Measurements from ENCODE around the gene SMIM15.

SMIM15 gene

DNA sequence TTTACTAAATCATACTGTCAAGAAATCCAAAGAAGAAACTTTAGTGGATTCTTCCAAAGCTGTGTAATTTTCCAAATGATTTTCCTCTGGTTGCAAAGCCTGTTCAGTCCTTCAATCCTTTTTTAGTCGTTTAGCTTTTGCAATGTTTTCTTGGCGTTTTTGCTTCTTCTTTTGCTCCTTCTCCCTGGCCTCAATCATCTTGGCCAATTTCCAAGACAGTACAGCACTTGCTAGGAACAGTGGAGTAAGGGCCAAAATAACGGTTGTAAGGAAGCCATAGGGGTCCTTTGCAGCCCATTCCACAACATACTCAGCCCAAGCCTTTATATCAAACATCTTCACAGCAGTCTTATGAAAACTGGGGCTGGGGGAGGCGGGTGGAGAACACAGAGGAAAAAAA, 2.4 kb downstream of the SMIM15 start:
- peak; percentile 61 for DNase-seq (ENCODE audit: low spot score)

DNA sequence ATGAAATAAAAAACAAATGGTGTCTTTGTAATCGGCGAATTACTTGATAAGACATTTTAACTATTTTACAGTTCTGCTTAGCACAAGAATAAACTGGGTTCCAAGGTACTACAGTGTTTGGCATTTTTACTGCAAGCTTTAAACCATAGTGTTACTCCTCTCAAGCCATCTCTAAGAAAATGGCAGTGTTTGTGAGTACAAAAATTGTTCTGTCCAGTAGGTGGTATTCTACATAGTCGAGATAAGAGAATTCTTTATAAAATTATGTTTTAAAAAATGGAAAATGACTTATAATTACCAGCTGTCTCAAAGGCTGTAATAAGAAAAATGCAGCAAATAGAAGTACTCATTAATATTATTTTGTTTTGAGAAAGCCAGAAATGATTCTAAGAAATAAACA, 3.2 kb downstream of the SMIM15 start:
- DNase-seq (ENCODE audit: low spot score): peak; percentile 60

DNA sequence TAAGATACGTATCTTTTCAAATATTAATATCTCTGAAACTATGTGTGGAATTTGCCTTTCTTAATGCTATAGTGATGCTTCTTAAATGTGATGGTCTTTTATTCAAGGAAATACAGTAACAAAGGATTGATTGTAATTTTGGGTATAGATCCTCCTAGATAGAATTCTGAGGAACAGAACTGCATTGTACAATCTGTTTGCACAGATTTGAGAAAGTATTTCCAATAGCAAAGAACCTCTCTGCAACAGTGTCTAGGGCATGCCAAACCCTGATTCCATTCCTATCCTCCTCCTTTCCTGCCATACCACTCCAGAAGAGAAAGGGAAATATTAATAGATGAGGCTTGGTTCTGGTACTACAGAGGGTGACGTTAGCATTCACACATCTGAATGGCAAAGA, 10.4 kb downstream of the SMIM15 start:
- no peak for DNase-seq (ENCODE audit: low spot score)

DNA sequence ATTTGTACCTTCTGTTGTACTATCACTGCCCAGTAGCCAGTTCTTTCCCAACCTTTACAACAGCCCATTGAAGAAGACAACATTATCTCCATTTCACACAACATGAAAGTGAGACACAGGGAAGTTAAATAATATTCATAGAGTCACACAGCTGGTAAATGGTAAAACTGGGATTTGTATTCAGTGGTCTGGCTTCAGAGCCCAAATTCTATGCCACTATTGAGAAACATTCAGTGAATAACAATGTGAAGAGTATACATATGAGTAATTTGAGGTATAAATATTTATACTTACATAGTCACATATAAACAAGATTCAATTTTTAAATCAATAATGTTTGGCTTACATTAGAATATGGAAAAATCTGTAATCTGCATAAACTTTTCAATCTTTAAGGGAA, 13.8 kb downstream of the SMIM15 start:
- DNase-seq (ENCODE audit: low spot score): no peak

DNA sequence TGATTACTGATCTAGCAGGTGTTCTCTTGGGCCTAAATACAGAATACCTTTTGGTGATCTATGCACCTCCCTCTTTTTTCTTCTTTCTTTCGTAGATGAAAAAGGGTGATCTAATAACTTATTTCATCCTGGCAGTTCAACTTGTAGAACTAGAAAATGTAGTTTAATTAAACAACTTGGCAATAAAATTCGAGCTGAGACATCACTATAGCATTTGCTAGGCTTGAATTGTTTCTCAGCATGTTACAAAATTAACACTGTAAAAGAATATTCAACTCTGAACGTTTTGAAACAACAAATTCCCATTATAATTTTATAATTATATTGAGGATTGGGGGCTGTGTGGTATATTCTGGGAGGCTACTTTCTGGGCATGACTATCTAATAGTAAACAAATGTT, 19.5 kb downstream of the SMIM15 start:
- no peak for DNase-seq (ENCODE audit: low spot score)

DNA sequence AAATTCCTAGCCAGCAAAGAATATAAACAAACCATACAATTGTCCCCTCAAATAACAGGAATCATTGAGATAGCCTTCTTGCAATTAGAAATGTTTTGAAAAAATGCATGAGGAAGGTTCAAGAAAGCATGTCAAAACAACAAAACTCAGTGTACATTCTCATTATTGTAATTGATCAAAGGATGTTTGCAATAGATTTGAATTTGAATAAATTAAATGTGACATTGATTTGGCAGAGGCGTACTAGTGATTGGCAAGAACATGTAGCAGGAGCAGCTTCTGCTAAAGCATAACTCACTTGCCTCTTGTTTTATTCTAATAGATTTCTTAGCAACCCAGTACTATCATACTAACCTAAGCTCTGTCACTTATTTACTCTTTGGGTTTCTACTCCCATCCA, 19.9 kb downstream of the SMIM15 start:
- no peak for DNase-seq (ENCODE audit: low spot score)

DNA sequence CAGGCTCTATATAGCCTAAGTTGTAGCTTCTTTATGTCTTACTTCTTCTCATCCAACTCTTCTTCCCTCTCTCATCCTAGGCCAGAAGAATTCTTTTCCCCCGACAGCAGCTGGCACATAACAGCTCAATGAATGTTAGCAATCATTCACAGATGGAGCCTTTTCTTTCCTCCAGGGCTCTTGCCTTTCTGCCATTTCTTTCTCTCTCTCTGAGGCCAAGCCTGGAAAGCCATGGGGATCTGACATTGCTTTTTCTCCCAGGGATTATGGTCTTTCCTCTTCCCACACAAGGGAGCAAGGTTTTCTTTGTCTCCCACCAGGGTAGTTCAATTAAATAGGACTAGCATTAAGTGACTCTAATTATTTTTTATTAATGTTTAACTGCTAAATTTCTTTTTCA, 20.5 kb downstream of the SMIM15 start:
- no peak for DNase-seq (ENCODE audit: low spot score)

DNA sequence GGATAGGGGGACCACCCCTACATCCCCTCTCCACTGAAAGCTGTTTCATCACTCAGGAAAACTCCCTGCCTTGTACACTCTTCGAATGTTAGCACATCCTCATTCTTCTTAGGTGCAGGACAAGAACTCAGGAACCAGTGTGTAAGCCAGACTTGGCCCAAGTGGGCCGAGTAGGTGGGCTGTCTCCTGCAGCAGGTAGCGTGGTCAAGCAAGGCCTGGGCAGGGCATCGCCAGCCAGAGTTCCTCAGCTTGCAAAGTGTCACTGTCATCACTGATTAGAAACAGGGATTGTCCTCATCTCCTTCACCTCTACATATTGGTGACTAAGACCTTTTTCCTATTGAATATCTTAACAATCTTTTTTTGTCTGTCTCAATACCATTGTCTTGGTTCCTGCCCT, 22.3 kb downstream of the SMIM15 start:
- DNase-seq (ENCODE audit: low spot score): no peak

DNA sequence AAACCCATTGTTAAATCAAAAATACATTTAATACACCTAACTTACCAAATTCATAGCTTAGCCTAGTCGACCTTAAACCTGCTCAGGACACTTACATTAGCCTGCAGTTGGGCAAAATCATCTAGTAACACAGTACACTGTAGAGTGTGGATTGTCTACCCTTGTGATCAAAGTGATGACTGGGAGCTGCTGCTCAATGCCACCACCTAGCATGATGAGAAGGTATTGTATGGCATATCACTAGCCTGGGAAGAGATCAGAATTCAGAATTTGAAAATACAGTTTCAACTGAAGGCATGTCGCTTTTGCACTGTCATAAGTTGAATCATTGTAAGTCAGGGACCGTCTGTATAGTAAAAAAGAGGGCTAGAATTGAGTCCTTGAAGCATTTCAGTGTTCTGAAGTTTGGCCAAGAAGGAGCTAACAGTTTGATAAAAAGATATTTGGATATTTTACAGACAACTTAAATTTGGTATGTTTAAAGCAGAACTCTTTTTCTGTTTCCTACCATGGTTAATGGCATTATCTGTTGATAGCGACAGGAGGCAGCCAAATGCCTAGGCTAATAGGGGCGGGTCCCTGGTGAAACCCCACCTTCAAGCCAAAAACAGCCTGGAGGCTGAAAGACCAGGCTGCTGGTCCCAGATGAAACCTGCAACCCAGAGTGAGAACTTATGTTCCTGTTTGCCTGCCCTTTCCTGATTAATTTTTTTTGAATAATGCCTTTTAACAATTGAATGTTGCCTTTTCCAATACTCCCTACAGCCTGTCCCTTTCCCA, 23.0 kb downstream of the SMIM15 start:
- peak; percentile 37 for DNase-seq (ENCODE audit: low spot score)

DNA sequence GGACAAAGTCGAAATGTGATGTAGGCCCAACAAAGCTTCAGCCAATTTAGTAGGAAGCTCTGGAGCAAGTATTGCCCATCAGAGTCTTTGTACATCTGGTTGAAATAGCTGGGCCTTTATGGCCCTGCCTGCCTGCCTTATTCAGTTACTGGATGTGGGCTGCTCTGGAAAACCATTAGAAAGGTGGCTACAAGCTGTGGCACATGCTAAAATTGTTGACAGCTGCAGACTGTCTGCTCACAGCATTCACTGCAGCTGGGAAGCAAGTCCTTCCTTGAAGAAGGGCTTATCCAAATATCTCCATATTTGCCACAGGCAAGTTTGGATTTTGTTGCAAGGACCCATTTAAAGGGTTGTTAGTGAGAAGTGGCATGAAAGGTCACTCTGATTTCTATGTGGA, 24.4 kb downstream of the SMIM15 start:
- DNase-seq (ENCODE audit: low spot score): no peak

DNA sequence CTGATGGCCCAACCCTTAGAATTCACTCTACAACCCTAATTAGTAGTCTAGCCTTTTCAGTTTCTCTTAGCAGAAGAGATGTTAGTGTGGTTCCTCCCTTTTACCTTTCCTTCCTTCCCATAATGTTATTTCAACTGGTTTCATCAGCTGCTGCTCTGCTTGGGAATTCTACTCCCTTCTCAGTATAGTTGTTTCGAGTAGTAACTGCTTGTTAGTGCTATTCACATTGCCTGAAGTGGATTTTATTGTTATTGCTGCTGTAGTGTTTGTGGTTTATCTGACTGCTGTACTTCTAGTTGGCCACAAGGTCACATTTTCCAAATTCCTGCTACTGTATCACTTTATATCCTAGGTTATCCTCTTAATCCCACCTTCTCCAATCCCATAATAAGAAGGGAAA, 29.7 kb downstream of the SMIM15 start:
- DNase-seq (ENCODE audit: low spot score): no peak

DNA sequence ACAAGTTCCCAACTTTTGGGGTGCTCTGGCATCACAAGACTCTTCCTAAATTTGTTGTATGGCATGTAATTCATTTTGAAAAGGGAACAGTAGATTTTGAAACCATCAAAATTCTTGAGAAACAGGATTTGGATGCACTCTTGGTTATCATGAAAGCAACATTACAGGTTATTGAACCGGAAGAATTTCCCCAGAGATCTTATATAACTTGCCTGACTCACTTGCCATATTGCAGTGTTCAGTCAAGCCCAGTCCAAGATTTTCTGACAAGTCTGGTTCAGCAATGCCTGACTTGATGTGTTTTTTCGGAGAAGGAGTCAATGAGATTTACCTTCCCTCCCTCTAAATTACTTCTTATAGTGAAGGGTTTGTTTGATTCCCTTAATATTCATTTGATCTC, 32.0 kb downstream of the SMIM15 start:
- no peak for DNase-seq (ENCODE audit: low spot score)

DNA sequence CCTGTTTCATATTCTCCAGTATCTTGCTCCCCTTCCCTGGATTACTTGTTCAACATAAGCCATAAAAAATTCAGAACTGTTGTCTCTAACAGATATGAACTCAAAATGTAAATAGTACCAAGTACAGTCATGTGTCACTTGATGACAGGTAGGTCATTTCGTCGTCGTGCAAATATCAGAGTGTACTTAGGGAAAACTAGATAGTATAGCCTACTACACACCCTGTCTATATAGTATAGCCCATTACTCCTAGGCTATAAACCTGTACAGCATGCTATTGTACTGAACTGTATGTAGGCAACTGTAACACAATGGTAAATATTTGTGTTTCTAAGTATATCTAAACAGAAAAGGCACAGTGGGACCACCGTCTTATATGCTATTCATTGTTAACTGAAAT, 39.1 kb downstream of the SMIM15 start:
- no peak for DNase-seq (ENCODE audit: low spot score)

DNA sequence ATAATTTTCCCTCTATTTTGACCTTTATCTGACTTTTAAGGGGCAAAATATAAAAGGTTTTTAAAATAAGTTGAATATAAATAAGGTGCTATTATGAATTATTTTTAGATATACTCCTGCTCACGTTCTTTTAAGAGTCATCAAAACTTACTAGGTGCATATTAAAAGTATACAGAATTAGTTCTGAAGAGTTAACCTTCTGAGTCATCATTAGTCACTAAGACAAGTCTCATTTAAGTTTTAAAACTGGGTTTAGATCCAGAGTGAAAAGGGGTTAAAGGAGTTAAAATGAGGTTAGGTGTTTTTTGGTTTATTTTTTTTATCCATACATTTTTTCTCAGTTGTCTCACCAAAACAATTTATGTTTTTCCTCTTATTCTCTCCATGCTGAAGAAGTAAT, 41.7 kb downstream of the SMIM15 start:
- peak; percentile 12 for DNase-seq (ENCODE audit: low spot score)

DNA sequence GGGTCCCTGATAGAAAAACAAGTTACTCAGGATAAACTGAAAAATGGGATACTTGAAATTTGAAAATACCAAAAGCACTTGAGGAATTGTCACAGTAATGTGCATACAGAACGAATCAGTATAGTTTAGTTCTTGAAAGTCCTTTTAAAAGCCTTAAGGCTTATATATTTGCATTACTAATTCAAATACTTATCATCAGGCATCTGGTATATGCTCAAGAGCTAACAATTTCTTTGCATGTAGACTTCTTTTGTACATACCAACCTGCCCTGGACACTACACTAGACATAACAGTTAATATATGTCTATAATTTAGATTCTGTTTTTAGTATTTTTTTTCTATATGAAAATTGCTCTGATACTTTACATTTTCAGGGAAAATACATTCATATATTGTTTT, 43.2 kb downstream of the SMIM15 start:
- DNase-seq (ENCODE audit: low spot score): no peak

DNA sequence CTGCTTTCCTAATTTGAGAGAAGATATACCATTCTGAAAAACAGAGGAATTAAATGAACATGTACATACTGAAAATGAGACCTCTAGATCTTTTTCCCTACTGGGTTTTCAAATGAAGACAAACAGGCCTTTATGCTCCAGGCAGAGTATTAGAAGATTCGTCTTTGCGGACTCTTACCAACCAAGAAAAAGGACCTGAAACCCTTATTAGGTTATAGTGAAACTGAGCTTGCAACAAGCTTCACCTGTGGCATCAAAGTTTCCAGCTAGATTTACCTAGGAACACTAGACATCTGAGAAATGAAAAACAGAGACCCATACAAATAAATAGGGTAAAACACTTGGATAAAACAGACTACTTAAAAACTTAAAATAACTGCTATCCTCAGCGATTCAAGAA, 46.3 kb downstream of the SMIM15 start:
- DNase-seq (ENCODE audit: low spot score): no peak

DNA sequence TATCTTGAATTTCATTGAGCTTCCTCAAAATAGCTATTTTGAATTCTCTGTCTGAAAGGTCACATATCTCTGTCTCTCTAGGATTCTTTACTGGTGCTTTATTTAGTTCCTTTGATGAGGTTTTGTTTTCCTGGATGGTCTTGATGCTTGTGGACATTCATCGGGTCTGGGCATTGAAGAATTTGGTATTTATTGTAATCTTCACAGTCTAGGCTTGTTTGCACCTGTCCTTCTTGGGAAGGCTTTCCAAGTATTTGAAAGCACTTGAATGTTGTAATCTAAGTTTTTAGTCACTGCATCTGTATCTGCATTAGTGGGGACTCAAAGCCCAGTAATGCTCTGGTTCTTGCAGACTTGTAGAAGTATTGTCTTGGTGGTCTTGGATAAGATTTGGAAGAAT, 47.8 kb downstream of the SMIM15 start:
- no peak for DNase-seq (ENCODE audit: low spot score)
